ENCODE results near the gene EFCAB6.

EFCAB6 gene

DNA sequence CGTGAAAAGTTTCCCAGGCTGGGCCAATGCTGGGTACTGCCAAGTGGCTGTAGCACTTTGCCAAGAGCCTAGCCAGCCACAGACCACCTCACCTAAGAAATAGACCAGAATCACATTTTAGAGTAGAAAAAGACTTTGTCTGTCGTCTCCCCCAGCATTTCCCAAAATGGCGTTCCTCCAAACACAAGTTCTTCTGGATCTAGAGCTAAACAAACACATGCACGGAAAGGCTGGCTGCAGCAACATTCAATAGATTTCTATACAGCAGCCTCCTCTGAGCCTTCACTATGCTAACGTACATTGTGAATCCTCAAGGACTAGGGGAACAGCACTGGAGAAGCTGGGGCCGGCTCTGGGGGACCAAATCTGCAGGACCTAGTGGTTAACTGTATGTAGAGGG is 65.0 kb downstream of the EFCAB6 start:
- DNase-seq, result no peak

DNA sequence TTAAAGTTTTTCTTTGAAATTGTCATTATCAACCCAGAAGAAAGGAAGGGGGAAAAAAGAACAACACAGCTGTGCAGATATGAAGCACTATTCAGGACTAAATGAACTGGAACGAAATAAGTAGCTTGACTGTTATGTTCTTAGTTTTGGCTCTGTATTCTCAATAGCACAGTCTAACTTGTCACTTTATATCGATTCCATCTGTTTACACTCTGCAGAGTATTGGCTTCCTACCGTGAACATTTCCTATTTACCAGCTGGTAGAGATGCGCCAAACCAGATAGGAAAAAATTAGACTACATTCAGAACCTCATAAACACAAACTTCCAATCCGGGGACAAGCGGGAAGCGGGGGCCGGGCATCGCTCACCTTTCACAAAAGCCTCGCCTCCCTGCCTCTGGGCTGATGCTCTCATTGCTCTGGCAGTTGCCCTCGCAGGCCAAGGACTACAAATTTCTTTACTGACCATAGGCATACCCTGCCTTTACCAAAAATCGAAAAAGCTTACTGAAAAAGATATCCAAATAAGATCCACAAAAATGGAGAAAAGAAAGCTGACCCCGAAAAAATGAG is 66.2 kb downstream of the EFCAB6 start:
- no peak for TF ChIP-seq GATA1 (IDR thresholded peaks at IDR 0.05; ENCODE audit: low read depth, low read length)
- no peak for DNase-seq

More for the DNA sequence above, 65.0 kb downstream of the EFCAB6 start:
- TF ChIP-seq POLR2A (IDR thresholded peaks at IDR 0.05; ENCODE audit: low read length) (no peak), GATA1 (IDR thresholded peaks at IDR 0.05; ENCODE audit: low read depth, low read length) (no peak)

DNA sequence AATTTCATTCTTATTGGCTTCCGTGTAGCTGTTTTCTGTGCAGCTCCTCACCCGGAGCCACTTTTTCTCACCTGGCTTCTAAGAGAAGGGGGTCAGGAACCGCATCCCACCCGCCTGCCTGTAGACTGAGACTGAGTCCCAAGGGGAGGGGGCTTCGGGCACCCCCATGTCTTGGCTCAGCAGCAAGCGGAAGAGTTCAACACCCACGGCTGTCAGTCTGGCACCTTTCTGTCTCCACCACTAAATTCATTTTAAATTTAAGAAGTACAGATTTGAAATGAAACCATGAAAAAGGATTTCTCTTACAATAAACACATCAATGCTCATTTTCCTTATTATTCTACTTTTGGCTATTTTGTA is 66.7 kb downstream of the EFCAB6 start:
- TF ChIP-seq GATA1 (IDR thresholded peaks at IDR 0.05; ENCODE audit: low read depth, low read length), result no peak
- no peak for TF ChIP-seq POLR2A (IDR thresholded peaks at IDR 0.05; ENCODE audit: low read length)
- DNase-seq, result no peak

DNA sequence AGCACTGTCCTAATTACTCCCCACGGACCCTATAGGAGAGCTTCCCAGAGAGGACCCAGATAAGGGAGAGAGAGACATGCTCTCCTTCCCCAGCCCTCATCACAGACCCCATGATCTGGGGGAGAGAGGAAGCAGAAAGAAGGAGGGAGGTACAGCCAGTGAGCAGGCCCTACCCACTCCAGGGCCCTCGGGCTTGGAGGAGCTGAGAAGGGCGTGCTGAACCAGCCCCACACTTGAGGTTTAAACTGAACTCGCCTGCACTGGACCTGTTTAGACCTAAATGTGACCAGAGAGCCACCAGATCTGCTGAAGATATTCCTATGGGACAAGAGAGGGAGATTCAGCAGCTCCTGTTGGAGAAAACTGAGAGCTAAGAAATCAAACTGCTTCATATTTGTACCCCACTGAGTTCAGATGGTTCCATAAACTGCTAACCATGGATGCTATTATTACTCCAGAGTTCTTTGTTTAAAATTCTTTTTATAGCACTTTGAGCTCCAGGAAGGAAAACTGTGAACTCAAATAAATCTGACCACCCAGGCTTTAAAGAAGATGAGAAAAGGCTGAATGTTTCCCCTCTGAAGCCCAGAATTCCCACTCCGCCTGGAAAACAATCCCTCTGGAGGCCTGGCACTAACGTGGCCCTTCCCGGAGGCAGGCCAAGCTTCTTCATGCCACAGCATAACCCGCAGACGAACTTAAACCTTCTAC is 67.2 kb downstream of the EFCAB6 start:
- TF ChIP-seq POLR2A (IDR thresholded peaks at IDR 0.05; ENCODE audit: low read length), result no peak
- no peak for TF ChIP-seq GATA1 (IDR thresholded peaks at IDR 0.05; ENCODE audit: low read depth, low read length)
- DNase-seq, result no peak

DNA sequence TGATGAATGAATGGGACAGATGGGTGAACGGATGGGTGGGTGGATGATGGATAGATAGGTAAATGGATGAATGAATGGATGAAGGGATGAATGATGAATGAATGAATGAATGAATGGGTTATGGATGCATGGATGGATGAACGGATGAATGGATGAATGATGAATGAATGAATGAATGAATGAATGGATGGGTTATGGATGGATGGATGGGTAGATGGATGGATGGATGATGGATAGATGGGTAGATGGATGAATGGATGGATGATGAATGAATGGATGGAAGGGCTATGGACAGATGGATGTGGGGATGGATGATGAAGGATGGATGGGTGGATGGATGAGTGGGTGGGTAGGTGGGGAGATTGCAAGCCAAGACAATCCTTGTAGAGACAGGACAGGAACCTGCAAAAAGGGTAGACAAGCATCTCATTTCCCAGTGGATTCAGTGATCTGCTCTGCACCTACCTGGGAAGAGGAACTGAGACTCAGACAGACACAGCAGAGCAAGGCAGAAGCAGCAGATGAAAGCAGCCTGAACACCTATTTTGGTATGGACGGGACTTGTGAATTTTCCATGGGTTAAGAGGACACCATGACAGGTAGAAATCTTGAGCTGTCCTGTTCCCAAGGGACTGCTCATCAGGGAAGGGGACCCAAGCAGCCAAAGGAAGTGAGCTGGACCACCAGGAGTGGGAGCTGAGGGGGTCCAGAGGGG is 68.0 kb downstream of the EFCAB6 start:
- no peak for TF ChIP-seq POLR2A (IDR thresholded peaks at IDR 0.05; ENCODE audit: low read length)
- TF ChIP-seq GATA1 (IDR thresholded peaks at IDR 0.05; ENCODE audit: low read depth, low read length), result no peak
- no peak for DNase-seq

DNA sequence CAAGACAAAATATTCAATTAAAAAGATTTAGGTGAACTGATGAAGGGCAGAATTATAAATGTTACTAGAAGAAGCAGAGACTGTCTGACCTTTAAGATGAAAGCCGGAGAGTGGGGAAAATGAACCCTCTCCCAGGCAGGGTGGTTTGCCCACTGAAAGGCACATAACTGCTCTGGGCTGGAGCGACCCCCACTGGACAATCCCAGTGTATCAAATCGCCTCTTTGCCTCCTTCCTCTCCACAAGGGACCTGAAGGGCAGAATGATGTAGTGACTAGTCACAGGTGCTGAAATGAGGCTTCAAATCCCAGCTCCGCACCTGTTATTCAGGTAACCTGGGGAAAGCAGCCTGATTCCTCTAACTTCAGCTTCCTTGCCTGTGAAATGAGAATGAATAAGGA is 69.0 kb downstream of the EFCAB6 start:
- peak in 1 of 2 experiments; percentile 7 for DNase-seq
- TF ChIP-seq GATA1 (IDR thresholded peaks at IDR 0.05; ENCODE audit: low read depth, low read length) (no peak), POLR2A (IDR thresholded peaks at IDR 0.05; ENCODE audit: low read length) (no peak)

DNA sequence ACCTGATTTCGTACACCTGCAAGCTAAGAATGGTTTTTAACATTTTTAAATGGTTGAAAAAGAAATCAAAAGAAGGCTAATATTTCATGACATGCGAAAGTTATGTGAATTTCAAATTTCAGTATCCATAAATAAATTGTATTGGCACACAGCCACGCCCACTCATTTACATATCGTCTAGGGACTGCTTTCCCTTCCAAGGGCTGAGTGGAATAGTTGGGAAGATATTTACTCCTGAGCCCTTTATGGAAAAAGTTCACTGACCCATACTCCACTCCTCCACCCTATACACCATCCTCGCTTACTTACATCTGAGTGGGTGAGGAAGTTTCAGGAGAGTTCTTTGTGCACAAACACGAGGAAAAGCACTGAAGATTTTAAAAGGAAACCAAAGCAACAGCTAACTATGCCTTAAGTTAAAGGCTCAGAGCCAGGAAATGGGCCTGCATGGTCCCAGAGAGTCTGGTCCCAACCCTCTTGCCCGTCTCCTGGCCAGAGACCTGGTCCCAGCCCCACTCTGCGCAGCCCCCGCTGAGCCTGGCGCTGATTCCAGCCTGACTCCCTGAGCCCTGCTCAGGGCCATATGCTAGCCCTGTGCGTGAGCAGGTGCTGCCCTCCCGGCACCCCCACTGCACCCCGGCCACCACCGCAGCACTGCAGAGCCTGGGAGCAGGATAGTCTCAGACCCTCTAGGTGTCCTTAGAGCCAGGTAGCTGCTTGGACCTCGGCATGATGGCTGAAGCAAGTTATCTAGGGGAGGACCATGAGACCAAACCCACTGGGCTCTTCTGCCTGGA is 69.8 kb downstream of the EFCAB6 start:
- no peak for DNase-seq
- no peak for TF ChIP-seq GATA1 (IDR thresholded peaks at IDR 0.05; ENCODE audit: low read depth, low read length)

DNA sequence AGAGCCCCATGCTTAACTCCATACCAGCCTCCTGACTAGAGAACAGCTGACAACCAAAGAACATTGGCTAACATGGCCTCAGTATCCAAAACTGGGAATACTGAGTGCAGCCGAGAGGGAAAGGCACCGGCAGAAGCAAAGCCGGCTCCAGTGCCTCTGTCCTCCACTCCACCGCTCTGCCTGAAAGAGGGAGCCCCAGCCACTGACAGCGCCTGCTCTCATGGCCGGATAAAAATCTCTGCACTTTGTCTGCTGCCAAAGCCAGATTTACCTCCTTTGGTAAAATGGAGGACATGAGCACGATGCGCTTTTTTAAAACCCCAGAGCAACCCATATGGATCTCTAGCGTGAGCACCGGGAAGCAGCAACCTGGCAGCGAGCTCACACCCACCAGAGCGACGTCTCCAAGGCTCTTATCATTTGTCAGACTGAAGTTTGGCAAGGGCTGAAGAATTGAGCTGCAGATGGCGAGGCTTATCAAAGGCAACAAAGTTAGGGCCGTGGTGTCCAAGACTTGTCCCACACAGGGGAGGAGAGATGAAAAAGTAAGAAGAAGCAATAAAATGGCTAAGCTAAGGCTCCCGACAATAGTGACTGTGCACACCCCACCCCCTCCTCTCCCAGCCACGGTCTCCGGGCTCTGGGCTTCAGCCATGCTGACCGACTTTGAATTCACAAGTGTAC is 71.4 kb downstream of the EFCAB6 start:
- peak; percentile 14 to 54 for DNase-seq
- TF ChIP-seq POLR2A (IDR thresholded peaks at IDR 0.05; ENCODE audit: low read length), result no peak
- no peak for TF ChIP-seq GATA1 (IDR thresholded peaks at IDR 0.05; ENCODE audit: low read depth, low read length)

DNA sequence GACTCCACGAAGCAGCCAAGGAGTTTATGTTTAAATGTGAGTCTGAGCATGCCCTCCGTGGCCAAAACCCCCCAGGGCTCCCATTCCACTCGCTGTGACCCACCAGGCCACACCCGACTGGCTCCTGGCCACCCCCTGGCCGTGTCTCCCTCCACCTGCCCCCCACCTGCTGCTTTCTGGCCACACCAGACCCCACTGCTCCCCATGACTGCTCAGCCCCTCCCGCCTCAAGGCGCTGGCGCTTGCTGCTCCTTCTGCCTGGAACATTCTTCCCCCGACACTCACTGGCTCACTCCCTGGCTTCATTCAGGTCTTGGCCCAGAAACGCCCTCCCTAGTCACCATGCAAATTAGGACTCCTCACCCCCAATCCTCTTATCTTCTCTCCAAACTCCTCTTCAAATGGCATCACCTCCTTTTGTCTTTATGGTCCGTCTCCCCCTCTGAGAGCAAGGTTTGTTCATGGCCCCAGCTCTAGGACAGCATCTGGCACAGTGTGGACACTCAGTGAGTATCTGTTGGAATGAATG is 72.2 kb downstream of the EFCAB6 start:
- TF ChIP-seq POLR2A (IDR thresholded peaks at IDR 0.05; ENCODE audit: low read length) (no peak), GATA1 (IDR thresholded peaks at IDR 0.05; ENCODE audit: low read depth, low read length) (no peak)
- DNase-seq, result no peak

DNA sequence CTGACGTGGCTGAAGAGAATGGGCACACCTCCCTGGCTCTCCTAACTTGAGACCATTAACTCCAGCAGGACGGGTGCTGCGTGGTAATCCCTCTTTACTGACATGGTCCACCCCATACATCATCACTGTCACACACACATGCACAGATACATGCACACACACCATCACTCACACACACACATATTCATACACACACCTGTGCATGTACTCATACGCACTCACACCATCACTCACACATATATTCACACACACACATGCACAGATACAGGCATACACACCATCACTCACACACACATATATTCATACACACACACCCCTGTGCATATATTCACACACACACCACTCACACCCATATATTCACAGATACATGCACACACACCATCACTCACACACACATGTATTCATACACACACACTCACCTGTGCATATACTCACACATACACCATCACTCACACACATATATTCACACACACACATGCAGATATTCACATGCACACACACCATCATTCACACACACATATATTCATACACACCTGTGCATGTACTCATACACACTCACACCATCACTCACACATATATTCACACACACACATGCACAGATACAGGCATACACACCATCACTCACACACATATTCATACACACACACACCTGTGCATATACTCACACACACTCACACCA is 74.8 kb downstream of the EFCAB6 start:
- TF ChIP-seq GATA1 (IDR thresholded peaks at IDR 0.05; ENCODE audit: low read depth, low read length) (no peak), POLR2A (IDR thresholded peaks at IDR 0.05; ENCODE audit: low read length) (no peak)
- DNase-seq, result no peak

DNA sequence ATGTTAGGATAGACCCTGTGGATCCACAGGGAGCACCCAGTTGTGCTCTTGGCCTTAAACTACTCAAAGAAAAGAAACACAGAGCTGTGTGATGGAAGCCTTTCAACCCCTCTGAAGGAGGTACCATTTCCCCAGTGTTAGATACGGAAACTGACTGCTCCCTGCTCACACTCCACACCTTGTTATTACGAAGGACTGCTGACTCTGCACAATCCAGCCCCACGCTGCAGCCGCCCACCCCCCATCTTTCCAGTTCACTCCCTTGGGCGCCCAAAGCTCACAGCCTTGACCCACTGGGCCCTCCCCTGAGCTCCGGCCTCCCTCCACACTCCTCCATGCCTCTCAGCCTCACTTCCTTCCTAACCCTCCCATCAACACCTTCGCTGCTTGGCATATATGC is 75.5 kb downstream of the EFCAB6 start:
- TF ChIP-seq GATA1 (IDR thresholded peaks at IDR 0.05; ENCODE audit: low read depth, low read length), result no peak
- no peak for TF ChIP-seq POLR2A (IDR thresholded peaks at IDR 0.05; ENCODE audit: low read length)
- DNase-seq, result no peak

DNA sequence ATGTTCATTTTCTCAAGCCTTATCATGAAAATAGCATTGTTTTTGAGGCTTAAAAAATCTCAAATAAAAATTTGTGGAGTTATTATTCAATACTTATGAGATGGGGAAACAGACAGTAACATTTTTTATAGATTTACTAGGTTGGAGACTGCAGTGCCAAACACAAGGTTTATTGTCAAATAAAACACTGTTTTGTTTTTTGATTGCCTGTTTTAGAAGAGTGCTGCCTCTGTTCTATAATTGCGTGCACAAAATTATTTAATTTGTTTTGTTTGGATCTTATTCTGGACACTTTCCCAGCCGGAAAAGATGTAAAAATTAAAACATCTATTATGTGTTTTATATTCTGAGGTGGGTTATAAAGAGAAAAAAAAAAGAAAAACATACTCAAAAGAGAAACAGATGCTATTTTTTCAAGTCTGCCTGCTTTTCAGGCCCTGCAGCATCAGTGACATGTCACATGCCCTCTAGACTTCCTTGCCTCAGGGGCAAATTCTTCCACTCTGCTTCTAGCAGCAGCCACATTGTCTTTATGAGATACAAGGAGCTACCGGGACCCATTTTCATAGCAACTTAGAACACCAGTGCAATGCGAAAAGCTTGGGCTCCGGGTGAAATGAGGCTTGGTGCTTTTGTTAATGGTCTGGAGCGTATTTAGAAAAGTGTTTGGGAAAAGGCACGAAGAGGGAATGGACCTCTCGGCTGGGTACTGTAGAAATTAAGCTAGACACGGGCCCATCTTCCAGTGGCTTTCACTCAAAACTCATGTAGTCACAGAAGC is 77.5 kb downstream of the EFCAB6 start:
- TF ChIP-seq GATA1 (IDR thresholded peaks at IDR 0.05; ENCODE audit: low read depth, low read length), result no peak
- no peak for TF ChIP-seq POLR2A (IDR thresholded peaks at IDR 0.05; ENCODE audit: low read length)
- no peak for DNase-seq

All from erythroblast (primary cell).